Amniotic stem cell (primary cell): ENCODE data around the gene PDE9A.

Experiments used
- DNase-seq: peaks from one replicate; lab custom pipeline; 2025; lab: John Stamatoyannopoulos, UW

The PDE9A gene

DNA sequence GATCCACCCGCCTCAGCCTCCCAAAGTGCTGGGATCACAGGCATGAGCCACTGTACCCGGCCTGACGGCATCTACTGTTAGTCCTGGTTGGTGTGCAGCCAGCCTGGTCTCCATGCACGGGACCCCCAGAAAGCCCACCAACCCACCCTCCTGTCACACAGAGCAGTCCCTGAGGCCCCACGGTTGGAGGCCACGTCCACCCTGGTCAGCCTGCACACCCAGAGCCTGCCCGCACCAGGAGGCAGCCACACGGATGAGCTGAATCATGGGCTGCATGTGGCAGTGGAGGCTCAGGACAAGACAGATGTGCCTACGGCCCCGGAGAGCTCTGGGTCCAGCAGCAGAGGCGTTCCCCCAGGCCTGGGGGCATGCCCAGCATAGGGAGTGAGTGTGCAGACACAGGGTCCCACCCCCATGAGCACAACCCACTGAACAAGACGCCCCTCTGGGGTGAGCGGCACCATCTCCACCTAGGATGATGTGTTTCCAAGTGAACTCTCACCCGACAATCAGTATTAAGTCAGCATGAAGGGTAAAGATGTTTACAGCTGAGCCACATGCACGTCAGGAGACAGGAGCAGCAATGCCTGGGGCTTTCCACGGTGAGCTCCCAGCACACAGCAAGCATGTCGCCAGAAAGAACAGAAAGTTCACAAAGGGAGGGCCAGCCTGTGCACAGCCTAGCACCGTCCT lies 123.8 kb downstream of the PDE9A start:
- no peak for DNase-seq

DNA sequence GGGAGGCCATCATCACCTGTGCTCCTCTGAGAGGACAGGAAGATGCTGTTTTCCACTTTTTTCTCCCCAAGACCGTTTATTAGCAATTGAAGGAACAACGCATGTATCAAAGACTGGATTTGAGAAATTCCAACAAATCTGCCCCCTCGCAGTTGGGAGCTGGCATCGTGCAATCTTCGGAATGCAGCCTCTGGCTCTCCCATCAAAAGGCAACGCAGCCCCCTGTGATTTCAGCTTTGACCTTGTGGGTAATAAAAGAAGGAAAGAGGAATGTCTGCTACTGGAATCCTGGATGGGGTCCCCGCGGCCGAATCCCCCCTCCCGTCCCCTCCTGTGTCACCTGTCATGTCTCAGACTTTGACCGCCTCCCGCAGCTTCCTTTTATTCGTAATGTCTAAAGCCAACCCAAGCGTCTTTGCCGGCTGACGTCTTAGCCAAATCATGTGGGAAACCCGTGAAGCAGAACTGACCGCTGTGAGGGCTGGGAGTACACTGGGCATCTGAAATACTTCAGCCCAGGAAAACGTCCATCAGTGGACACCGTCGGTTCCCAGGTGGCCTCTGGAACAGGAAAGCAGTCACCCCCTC lies 124.4 kb downstream of the PDE9A start:
- no peak for DNase-seq

DNA sequence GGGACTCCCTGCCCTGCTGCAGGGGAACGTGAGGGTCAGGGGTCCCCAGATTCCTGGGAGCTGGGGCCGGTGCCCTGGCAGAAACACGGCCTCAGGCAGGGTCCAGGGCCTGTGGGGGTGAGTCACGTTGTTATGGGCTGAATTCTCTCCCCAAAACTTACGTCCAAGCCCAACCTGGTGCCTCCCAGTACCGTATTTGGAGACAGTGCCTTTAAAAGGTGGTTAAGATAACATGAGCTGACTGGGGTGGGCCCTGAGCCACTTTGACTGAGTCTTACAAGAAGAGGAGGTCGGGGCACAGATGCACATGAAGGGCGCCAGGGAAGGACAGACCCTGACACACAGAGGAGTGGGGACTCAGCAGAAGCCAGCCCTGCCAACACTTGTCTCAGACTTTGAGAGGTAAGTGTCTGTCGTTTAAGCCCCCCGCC lies 126.0 kb downstream of the PDE9A start:
- no peak for DNase-seq

DNA sequence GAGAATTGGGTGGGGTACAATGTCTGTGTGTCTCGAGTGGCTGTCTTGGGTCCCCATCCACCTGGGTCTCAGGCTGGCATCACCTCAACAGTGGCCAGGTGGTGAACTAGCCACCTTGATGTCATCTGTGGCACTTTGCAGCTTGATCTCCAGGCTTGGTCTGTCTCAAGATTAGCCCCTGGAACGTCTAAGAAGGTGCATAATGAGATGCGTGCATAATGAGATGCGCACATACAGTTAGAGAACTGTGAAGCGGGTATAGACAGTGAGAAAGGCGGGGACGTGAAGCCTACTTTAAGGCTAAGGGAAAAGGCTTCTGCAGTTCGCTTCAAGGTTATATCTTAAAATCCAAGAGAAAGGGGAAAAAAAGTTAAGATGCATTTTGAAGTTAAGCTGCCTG lies 127.2 kb downstream of the PDE9A start:
- no peak for DNase-seq

DNA sequence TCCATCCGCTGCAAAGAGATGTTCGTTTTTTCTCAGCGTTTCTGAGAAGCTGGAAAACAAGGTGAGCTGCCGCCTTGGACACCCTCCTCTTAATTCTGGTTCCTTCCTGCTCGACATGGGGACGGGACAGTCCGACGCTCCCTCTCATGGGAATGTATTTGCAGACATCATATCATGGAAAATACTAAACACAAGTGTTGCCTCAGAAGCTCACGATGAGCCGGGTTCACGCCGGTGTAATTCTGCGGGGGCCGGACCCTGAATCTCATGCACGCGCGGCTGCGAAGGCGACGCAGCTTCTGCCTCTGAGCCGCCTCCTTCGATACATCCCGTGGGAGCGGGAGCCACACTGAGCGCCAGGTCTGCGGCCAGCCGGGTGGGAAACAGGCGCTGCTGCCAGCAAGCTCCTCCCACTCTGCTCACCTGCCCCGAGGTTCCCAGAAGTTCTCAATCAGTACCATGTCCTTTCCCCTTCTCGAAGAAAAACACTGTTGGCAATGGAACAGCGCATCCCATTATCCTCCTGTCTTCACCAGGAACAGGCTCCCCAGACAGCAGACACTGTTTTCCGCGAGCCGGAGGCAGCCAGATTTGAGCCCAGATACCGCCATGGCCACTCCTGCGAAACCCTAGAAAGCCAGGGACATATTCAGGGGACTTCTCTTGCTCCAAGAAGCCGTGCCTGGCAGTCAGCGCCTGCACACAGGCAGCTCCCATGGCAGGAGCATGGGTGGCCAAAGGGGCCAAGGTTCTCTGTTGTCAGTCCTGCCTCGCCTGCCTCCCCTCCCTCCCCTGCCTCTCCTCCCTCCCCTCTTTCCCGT lies 127.9 kb downstream of the PDE9A start:
- DNase-seq: no peak

DNA sequence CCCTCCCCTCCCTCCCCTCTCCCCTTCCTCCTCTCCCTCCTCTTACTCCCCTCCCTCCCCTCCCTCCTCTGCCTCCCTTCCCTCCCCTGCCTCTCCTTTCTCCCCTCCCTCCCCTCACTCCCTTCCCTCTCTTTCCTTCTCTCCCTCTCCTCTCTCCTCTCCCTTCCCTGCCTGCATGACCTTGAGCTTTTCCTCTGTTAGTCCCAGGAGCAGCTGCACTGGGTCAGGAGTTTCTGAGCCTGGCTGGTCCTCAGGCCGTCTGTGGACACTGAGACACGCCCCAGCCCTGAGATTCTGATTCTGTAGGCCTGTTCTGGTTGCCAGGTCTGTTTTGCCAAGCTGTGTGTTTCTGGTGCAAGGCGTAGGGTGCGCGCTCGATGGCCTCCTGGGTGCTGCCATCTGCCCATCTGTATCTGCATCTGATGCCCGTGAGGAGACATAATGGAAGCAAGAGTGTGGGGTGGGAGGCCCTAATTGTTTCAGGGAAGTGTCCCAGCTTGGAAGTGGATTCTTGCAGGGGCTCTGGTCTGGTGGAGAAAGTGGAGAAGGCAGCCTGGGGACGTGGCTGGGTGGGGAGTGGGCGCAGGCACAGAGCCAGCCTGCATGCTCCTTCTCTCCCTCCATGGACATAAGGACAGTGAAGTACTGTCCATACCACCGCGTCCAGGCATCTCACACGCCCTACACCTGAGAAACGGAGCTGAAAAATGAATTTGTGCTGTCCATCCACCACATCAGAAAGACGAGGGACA lies 128.7 kb downstream of the PDE9A start:
- no peak for DNase-seq

DNA sequence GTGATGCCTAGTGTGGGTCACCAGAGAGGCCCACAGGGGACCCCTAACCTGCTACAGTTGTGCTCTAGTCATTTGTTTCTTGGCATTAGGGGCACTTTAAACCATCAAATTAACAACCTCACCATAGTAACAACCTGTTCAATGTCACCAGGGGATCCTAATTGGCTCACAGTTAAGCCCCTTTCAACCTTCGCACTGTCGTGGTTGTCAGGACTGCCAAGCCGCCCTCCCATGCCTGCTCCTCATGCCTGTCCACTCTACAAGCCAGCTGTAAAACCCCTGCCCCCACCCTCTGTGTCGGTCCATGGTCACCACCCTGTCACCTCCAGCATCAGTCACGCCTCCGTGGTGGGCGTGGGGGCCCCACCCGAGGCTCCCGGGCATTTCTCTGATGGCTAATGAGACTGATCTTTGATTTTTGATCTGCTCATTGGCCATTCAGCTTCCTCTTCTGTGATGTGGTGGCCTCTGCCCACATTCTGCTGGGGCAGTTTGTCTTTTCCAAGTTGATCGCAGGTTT lies 129.4 kb downstream of the PDE9A start:
- no peak for DNase-seq

DNA sequence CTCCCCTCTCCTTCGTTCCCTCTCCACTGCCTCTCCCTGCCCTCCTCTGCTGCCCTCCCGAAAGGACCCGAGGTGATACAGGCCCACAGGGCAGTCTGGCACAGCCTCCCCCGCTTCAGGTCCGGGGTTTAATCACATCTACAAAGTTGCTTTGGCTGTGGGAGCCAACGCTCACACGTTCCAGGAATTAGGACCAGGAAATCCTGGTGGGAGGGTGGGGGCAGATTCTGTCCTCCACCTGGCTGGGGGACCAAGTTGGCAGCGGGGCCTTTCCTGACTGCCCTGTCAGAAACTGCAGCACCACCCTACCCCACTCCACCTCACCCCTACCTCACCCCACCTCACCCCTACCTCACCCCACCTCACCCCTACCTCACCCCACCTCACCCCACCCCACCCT lies 130.9 kb downstream of the PDE9A start:
- no peak for DNase-seq

DNA sequence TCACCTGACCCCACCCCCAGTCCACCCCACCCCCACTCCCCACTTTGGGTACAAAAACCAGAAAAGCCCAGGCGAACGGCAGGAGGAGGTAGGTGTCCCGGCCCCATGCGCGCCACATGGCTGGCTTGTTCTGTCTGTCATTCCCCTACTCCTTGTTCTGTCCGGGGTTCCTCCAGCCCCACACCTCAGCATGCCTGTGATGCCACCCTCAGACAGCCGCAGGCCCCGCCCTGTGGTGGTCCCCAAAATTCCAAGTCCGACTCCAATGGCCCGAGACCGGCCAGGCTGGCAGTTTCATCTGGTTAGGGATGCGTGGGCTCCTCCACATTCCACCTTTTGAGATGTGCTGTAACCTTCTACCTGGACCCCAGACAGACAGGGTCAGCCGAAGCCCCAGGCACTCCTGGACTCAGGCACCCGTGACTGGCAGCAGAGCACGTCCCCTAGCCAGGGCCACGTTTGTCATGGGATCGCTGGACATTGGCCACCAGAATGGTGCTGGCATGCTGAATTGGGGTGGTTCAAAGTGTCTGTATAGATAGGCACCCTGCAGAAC lies 131.6 kb downstream of the PDE9A start:
- no peak for DNase-seq

DNA sequence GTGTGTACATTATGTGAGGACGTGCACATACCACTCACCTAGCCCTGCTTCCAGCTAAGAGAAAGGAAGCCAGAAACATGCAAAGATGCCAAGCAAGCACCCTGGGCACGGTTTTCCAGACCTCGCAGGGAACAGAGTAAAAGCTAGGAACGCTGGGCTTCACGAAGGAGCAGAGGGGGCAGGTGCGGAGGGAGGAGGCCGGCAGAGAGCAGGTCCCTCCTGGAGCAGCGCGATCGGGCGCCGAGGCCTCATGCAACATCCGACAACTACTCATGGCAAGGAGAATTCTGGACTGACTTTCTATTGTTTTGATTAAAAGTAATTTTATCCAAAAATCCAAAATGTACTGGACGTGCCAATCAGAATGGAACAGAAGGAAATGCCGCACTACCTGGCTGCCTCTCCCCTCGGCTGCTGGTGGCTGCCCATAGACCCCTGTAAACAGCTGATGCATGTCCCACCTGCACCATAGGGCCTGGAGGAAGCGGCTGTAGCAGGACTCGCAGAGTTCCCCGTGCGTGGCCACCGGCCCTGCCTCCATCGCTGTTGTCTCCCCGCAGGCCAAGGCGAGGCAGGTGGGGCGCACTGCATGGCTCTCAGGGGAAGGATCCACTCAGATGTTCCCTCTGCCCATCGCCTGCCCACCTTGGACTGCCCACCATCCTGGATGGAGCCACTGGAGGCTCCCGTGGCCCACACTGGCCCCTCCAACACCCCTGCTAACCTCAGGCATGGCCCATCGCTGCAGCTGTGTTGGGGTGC lies 132.4 kb downstream of the PDE9A start:
- no peak for DNase-seq

DNA sequence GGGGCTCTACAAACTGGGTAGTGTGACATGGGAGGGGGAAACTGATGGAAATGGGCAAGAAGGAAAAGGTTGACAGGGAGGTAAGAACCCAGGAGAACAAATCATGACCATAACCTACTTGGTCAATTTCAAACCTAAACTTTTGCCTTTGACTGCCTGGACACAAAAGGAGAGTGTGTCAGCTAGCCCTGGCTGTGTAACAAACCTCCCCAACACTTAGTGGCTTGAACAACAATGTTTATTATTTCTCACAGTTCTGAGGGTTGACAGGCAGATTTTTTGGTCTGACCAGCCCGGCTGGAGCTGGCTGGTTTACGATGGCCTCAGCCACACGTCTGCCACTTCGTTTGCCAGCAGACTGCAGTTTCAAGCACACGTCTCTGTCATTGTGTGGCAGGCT lies 133.5 kb downstream of the PDE9A start:
- no peak for DNase-seq

DNA sequence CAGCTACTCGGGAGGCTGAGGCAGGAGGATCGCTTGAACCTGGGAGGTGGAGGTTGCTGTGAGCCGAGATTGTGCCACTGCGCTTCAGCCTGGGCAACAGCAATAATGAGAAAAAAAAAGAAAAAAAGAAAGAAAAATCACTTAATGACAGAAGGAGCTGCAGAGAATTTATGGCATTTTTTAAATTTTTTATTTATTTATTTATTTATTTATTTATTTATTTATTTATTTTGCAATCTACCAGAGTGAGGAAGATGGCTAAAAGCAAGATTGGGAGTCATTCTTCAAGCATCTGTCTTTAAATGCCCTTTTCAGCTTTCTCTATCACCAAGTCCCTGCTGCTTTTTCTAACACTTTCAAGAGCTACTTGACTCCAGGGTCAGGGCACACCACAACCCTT lies 134.2 kb downstream of the PDE9A start:
- DNase-seq: no peak

DNA sequence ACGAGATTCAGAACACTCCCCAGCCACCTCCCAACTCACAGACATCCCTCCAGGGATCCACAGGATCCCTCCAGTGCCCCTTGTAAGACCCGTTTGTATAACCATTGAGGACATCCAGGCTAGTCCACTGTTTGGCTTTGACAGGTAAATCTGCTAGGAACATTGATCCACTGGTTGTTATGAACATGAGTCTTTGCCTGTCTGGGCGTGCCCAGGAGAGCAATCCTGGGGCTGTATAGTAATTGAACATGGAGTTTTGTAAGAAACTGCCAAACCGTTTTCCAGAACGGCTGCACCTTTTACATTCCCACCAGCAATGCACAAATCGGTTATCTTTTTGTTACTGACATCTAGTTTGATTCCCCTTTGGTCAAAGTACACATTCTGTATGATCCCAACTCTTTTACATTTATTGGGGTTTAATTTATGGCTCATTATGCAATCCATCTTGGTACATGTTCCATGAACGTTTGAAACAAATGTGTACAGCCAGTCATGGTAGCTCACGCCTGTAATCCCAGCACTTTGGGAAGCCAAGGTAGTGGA lies 137.2 kb downstream of the PDE9A start:
- DNase-seq: no peak

DNA sequence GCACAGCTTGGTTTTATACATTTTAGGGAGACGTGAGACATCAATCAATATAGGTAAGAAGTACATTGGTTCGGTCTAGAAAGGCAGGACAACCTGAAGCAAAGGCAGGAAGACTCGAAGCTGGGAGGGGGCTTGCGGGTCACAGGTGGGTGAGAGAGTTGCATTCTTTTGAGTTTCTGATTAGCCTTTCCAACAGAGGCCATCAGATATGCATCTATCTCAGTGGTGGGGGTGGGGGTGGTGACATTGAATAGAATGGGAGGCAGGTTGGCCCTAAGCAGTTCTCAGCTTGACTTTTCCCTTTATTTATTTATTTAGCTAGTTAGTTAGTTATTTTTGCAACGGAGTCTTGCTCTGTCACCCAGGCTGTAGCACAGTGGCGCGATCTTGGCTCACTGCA lies 140.4 kb downstream of the PDE9A start:
- no peak for DNase-seq

DNA sequence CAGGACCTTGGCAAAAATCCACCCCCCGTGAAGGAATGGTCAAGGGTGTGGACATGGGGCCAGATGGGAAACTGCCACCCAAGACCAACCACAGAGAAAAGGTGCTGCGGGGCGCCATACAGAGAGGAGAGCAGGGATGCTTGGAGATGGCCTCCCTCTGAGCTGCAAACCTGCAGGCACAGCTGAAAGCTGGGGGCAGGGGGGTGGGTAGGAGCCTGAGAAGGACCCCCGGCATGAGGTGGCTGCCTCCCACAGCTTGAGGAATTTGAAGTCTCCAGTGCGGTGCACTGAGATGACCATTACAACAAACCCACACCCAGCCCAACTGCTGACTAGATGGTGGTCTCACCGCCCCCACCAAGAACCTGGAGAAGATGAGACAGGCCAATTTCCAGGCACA lies 141.1 kb downstream of the PDE9A start:
- DNase-seq: no peak

DNA sequence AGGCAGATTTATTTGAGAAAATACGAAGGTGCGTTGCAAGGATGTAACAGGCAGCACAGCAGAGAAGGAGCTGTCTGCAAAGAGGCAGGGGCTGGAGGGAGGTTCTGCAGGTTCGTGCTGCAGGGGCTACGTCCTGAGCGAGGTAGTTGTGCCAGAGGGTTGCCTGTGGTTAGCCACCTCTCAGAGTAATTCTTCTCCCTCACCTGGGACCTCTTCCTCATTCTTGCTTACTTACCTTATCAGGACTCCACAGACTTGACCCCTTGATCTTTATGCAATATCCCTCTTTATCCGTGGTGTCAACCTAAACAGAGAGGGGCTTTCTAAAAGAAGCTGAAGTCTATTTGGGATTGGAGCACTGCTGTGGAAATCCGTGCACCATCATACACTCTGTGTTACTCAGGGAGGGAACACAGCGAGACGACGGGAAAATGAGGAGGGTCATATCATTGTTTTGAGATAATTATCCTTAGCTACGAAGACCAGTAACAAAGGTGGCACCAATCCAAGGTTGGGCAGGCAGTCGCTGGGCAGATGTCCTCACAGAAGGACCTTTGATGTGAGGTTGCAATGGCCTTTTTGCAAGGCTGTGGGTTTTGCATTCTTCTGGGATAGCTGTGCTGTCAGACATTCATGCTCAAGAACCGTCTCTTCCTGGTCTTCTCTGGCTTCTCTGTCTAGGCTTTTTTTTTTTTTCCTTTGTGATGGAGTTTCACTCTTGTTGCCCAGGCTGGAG lies 143.1 kb downstream of the PDE9A start:
- DNase-seq: no peak

DNA sequence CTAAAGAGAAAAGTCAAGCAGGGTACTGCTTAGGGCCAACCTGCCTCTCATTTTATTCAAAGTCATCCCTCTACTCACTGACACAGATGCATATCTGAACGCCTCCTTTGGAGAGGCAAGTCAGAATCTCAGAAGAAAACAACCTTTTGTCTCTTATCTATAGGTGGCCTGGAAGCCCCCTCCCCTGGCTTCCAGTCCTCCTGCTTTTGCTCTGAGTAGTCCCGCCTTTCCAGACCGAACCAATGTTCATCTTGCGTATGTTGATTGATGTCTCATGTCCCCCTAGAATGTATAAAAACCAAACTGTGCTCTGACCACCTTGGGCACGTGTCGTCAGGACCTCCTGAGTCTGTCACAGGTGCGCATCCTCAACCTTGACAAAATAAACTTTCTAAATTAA lies 144.1 kb downstream of the PDE9A start:
- no peak for DNase-seq

DNA sequence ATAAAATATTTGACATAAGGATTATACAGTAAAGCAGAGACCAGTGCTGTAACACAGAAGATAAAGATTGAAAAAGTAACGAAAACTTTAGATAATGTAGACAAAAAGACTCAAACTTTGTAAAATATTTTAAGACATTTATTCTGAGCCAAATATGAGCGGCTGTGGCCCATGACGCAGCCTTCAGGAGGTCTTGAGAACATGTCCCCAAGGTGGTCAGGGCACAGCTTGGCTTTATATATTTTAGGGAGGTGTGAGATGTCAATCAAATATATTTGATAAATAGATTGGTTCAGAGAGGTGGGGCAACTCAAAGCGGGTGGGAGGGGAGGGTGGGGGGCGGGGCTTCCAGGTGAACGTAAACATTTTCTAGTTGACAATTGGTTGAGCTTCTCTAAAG lies 144.7 kb downstream of the PDE9A start:
- no peak for DNase-seq

DNA sequence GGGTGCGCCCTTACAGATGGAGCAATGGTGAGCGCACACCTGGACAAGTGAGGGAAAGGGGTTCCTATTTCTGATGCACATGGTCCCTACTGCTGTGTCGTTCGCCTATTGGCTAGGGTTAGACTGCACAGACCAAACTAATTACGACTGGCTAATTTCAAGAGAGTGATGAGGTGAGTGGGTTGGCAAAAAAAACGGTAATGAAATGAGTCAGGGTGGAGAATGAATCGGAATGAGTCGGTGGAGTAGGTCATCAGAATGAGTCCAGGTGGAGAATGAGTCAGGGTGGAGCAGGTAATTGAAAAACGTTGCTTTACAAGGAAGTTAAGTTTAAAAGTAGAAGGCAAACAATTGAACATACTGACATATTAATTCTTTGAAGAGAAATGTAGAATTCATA lies 146.1 kb downstream of the PDE9A start:
- DNase-seq: no peak

DNA sequence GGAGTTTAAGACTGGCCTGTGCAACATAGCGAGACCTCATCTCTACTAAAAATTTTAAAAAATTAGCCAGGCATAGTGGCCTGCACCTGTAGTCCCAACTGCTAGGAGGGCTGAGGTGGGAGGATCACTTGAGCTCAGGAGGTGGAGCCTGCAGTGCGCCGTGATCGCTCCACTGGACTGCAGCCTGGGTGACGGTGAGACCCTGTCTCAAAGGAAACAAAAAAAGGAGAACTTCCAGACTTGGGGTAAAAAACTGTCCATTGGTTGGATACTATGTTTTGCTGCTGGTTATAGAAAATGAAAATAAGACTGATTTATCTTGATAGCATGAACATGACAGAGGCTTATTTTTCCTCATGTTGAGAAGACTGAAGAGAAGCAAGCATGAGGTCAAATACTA lies 146.5 kb downstream of the PDE9A start:
- DNase-seq: no peak
